ENCODE data around the gene SFPQ. TPM values are rescaled to one million over a fixed set of nuclear protein-coding genes. Genes with fewer than 3 reads are reported as not detected.

Gene SFPQ
- total RNA-seq, 1 experiment from 2014 or later, result 299 TPM

DNA sequence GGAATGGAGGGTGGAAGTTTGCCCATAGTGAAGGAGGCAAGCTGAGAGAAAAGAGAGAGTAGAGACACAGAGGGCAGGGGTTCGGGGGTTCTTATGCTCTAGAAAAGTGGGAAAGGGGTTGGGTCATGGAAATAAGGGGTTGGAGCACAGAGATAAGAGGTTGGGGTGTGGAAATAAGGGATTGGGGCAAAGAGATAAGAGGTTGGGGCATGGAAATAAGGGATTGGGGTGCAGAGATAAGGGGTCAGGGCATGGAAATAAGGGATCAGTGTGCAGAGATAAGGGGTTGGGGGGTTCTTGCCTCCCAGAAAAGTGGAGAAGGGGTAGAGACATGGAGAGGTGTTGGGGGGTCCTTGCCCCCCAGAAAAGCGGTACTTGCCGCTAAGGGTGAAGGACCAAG is 56.2 kb downstream of the SFPQ start:
- H3F3A ChIP-seq (ENCODE audit: insufficient read depth, low read depth), result no peaks in the 10 kb centered on the region
- H3K4me3 ChIP-seq, result no peak overlapping the region
- no peaks in the 10 kb centered on the region for H4K20me1 ChIP-seq (ENCODE audit: insufficient read depth)
- ChIA-PET POLR2A (ENCODE audit: unreplicated experiment) (no interaction called here), CTCF (no interaction called here)
- peaks cover 30% of the 10 kb centered on the region for H3K27me3 ChIP-seq (ENCODE audit: insufficient read depth, low read depth)
- no peaks in the 10 kb centered on the region for H3K79me2 ChIP-seq (ENCODE audit: low read depth)
- no peaks in the 10 kb centered on the region for H3K36me3 ChIP-seq (ENCODE audit: low read depth)
- TF ChIP-seq, protein P1, sequence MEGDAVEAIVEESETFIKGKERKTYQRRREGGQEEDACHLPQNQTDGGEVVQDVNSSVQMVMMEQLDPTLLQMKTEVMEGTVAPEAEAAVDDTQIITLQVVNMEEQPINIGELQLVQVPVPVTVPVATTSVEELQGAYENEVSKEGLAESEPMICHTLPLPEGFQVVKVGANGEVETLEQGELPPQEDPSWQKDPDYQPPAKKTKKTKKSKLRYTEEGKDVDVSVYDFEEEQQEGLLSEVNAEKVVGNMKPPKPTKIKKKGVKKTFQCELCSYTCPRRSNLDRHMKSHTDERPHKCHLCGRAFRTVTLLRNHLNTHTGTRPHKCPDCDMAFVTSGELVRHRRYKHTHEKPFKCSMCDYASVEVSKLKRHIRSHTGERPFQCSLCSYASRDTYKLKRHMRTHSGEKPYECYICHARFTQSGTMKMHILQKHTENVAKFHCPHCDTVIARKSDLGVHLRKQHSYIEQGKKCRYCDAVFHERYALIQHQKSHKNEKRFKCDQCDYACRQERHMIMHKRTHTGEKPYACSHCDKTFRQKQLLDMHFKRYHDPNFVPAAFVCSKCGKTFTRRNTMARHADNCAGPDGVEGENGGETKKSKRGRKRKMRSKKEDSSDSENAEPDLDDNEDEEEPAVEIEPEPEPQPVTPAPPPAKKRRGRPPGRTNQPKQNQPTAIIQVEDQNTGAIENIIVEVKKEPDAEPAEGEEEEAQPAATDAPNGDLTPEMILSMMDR (conservative IDR thresholded peaks at IDR 0.05), result no peak
- no peak for TF ChIP-seq EZH2 (IDR thresholded peaks at IDR 0.05; ENCODE audit: low read depth)
- H3K9me2 ChIP-seq (ENCODE audit: insufficient read depth), result no peaks in the 10 kb centered on the region
- no peaks in the 10 kb centered on the region for H3K9me3 ChIP-seq (ENCODE audit: insufficient read depth, low read depth)
- no peak overlapping the region for H2AFZ ChIP-seq
- no peak overlapping the region for H3K4me2 ChIP-seq
- no TSS peak for BruUV-seq (replicated peaks)
- no peak for DNase-seq
- H3K4me1 ChIP-seq (replicated peaks; ENCODE audit: insufficient read depth), result no peaks in the 10 kb centered on the region
- H3K27ac ChIP-seq, result no peak overlapping the region
- intact Hi-C loops (cut with micrococcal nuclease; ENCODE audit: unreplicated experiment), result no loop called here

Other genes starting within 250 kb of the SFPQ start
- 39.8 and 41.7 TPM in 2 replicates for gene TMEM35B, start 207.8 kb downstream of the SFPQ start, total RNA-seq (2021)
- gene ZMYM6, start 161.2 kb downstream of the SFPQ start, total RNA-seq (2021), result 17.2 and 18.8 TPM in 2 replicates
- 31.9 and 49.7 TPM in 2 replicates for gene ZMYM1, start 113.8 kb downstream of the SFPQ start, total RNA-seq (2021)
- 55.6 and 84.4 TPM in 2 replicates for gene ZMYM4, start 75.6 kb upstream of the SFPQ start, total RNA-seq (2021)